Stimulated activated CD8-positive, alpha-beta memory T cell treated with anti-CD3 and anti-CD28 coated beads, Interleukin-7, amount 100 ng/mL, for 24 hours (primary cell): ENCODE measurements around the gene CTXN1.

Experiments
- DNase-seq: peaks from one replicate; pipeline ENCODE4 v3.0.0-alpha.2; 2020; ENCODE audit warnings: low read depth

Gene CTXN1

DNA sequence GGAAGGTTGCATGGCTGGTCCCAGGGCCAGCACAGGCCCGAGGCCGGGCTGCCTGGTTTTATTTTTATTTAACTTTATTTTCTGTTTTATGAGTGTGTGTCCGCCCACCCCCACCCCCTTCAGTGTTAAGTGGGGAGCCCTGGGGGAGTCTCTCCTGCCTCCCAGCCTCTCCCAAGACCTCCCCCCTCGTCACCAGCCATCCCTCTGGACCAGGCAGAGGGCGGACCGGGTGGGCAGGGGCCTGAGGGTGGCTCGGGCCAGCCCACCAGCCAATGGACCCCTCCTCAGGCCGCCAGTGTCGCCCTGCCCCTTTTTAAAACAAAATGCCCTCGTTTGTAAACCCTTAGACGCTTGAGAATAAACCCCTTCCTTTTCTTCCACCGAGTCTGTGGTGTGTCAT is 11.8 kb downstream of the CTXN1 start:
- DNase-seq = no peak

DNA sequence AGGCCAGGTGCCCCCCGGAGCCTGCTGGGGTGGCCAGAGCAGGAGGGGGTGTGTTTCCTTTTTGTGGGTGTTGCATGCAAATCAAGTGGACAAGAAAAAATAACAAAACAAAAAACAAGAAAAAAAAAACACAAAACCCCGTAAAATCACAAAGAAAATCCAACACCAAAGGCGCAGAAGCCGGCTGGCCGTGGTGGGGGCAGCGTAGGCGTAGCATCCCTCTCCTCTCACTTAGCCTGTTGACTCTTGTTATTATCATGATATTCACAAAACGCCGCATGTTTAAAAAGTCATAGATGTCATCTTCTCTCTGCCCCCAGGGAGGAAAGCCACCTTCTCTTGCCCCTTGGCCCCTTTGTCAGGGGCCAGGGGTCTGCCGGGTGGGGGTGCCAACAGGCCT is 12.3 kb downstream of the CTXN1 start:
- DNase-seq = no peak

DNA sequence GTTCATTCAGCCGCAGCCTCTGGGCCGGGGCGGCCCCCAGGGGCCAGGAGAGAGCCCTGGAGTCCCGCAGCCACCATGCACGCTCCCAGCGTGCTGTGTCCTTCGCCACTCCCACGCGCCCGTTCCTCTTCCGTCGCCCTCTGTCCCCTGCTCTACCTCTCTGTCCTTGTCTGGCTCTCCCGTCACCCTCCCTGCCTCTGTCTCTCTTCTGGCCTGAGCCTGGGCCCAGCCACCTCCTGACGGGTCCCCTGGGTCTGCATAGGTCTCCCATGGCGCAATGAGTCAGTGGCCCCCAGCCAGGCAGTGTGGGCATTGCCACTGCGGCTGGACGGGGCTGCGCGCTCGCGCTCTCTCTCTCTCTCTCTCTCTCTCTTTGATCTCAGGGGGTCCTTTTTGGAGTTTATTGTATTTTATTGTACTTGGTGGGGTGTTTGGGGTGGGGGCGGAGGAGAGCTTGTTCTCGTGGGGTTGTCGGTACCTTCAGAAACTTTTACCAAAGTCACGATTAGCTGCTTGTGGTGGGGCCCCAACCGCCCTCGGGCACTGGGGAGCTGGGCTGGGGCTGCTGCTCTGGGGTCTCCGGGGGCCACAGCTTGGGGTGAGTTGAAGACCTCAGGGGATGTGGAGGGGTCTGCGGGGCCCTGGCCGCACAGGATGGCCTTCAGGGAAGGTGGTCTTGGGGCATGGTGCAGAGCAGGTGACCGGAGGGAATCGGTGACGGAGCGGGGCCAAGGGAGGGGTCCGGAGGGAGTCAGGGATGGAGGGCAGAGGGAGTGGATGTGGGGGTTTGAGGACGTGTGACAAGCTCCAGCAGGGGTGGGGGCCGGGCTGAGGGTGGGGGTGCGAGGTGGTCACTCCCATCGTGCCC is 13.0 kb downstream of the CTXN1 start:
- no peak for DNase-seq

DNA sequence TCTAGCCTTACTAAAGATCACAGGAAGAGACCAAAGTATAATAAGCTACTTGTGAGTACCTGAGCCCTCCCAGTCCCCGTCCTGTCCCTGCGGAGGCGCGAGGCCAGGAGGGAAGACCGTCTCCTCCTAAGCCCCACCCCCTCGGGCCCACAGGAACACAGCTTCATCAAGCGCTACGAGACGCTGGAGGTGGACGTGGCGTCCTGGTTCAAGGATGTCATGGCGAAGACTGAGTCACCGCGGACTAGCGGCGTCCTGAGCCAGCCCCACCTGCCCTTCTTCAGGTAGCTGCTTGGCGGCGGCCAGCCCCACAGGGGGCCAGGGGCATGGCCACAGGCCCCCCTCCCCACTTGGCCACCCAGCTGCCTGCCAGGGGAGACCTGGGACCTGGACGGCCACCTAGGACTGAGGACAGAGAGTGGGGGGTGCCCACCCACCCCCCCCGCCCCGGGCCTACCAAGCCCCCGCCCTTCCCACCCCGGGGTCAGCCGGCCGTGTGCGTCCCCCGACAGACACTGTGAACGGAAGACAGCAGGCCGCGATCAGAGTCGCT is 13.7 kb downstream of the CTXN1 start:
- DNase-seq = no peak

DNA sequence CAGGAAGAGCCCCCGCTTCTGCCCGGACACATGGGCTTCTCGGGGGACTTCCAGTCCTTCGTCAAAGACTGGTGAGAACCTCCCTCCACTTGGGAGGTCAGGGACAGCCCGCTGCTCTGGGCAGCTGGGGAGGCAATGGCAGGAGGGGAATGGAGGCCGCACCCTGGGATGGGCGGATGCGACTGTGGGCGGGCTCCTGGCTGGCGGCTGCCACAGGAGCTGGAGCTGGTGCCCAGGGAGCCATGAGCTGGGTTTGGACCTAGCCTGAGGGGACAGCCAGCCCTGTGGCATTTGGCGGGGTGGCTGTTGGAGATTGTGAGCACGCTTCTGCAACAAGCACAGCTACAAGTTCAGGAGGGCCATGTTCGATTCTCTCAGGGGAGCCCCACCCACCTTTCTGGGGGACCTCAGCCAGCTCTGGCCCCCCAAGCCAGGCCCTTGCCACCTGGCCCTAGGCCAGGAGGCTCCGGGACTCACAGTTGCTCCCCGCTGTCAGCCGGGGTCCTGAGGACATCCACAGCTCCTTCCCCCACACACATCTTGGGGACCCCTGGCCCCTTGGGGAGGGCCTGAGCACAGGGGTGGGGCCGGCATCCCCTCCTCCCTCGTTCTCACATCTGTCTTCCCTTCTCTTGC is 14.3 kb downstream of the CTXN1 start:
- DNase-seq = no peak

DNA sequence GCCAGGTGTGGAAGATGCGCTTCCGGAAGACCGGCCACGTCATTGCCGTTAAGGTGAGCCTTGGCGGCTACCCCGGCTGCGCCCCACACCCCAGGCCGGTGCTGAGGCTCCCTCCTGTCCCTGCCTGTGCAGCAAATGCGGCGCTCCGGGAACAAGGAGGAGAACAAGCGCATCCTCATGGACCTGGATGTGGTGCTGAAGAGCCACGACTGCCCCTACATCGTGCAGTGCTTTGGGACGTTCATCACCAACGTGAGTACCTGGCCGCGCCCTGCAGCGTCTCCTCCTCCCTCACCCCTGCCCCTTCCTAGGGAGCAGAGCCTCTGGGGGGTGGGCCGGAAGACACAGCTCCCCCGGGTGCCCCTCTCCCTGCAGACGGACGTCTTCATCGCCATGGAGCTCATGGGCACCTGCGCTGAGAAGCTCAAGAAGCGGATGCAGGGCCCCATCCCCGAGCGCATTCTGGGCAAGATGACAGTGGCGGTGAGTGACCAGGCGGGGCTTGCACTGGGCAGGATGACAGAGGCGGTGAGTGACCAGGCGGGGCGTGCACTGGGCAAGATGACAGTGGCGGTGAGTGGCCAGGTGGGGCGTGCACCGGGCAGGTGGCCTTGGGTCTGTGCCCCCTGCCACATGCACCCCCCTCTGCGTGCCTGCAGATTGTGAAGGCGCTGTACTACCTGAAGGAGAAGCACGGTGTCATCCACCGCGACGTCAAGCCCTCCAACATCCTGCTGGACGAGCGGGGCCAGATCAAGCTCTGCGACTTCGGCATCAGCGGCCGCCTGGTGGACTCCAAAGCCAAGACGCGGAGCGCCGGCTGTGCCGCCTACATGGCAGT is 15.4 kb downstream of the CTXN1 start:
- DNase-seq = no peak

DNA sequence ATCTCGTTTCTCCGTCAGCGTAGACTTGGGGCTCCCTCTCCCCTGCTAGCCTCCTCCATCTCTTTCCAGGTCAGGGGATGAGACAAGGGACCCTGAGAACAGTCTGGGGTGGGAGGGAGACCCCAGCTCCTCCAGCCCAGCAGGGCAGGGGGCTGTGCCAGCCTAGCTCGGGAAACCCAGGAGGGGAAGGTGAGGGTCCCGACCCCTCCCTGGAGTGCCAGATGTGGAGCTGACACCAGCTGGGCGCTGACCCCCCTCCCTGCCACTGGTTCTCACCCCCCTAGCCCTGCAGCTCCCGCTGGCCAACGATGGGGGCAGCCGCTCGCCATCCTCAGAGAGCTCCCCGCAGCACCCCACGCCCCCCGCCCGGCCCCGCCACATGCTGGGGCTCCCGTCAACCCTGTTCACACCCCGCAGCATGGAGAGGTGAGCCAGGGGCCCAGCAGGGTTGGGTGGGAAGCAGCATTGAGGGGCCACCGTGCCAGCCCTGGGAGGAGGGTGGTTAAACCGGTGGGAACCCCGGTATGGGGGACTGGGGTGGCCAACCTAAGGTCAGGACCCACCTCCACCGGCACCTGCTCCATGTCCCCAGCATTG is 16.4 kb downstream of the CTXN1 start:
- DNase-seq = no peak

DNA sequence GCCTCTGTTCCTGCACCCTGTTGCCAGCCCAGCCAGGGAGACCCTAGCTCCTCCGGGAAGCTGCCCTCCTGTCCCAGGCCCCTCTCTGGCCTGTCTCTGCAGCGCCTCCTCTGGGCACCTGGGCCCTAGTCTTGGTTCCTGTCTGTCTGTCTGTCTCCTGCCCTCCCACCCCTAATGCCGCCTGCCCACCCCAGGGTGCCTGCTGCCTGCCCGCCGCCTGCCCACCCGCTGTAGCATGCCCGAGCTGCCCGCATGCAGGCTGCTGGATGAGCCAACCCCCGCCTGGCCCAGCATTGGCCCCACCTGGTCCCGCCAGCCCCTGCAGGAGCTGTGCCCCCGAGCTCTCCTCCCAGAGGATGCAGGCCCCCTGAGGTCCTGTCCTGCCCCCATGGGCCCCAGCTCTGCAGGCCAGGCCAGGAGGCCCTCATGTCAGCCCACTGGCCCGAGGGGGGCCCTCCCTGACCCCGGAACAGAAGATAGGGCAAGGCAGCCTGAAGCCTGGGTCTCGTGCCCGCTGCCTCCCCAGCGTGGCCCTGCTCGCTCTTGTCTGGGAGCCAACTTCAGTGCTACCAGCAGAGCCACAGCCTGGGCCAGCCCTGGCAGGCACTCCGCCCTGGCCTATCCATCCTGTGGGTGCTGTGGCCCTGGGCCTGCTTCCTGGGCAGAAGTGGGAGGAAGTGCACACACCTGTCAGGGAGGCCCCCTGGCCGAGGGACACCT is 17.0 kb downstream of the CTXN1 start:
- no peak for DNase-seq

DNA sequence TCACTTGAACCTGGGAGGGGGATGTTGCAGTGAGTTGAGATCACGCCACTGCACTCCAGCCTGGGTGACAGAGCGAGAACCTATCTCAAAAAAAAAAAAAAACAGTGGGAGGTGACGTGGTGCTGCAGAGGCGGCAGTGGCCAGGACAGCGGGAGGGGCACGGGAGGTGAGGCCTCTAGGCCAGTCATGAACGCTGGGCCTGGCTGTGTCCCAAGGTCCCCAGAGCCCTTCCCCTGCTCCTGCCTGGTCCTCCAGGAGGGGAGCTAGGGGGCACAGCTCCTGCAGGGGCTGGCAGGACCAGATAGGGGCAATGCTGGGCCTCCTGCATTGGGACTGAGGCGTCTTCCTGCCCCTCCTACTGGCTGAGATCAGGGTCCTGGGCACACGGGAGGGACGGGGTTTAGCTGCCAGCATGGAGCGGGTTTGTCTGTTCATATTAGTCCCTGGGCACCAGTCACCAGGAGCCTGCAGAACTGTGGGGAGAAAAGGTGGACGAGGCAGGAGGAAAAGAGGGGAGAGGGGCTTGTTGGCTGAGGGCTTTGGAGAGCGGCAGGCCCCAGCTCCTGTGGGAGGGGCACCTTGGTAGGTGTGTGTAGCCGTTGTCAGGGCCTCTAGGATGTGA is 17.7 kb downstream of the CTXN1 start:
- no peak for DNase-seq

DNA sequence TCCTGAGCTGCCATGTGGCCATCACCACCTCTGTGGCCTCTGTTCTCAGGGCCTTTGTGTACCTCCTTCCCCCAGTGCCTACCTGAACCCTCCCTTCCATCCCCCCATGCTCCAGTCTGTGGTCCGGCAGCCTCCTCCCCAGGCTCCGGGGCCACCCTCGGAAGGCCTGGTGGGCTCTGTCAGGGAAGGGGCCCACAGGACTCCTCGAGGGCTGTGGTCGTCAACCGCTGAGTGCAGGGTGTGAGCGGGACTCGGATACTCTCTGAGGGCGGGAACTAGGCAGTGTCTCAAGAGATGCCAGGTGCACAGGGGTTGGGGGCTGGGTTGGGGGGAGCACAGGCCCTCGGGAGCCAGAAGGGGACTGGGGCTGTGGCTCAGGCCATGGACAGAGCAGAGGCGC is 18.4 kb downstream of the CTXN1 start:
- DNase-seq = no peak

DNA sequence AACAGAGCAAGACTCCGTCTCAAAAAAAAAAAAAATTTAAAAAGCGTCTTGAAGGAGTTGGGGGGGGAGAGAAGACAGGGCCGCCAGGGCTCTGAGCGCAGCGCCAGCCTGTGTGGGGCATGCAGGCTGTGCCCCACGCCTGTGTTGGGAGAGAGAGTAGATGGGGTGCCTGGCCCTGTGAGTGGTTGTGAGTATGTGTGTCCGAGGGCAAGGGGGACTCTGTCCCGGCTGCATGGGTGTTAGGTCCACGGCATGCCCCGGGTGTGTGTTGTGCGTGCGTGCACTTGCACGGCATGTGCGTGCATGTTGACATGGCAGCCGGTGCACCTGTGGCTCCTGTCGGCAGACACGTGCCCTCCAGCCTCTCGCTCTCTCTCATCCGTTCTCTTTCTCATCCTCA is 18.8 kb downstream of the CTXN1 start:
- no peak for DNase-seq

DNA sequence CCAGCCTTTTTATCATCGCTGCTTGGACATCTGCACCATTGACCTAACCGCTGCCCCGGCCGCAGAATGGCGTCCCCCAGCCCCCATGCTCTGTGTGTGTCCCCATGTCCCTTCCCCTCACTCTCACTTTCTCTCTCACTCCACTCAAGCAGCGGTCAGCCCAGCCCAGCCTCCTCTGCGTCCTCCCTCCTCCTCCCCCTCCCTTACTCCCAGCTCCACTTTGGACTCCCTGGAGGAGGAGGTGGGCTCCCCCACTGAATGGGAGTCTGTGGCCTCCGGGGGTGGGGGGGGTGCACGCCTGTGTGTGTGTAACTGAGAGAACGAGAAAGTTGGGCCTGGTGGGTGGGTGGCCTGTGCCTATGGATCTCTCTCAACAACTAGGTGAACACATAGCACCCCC is 20.1 kb downstream of the CTXN1 start:
- no peak for DNase-seq

DNA sequence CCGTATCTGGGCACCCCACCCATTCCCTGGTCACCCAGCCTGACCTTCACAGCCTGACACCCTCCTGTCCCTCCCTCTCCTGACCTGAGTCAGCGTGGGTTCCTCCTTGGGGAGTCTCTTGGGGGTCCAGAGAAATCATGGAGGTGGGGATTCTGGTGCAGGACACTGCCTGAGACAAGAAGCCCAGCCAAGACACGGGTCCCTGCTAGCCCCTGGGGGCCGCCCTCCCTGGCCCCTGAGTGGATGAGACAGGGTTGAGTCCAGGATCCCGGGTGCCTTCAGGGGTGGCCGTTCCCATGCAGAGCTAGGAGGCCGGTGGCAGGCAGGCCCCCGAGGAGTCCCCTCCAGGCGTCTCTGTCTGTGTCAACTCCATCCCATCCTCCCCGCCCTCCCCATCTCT is 20.7 kb downstream of the CTXN1 start:
- no peak for DNase-seq

DNA sequence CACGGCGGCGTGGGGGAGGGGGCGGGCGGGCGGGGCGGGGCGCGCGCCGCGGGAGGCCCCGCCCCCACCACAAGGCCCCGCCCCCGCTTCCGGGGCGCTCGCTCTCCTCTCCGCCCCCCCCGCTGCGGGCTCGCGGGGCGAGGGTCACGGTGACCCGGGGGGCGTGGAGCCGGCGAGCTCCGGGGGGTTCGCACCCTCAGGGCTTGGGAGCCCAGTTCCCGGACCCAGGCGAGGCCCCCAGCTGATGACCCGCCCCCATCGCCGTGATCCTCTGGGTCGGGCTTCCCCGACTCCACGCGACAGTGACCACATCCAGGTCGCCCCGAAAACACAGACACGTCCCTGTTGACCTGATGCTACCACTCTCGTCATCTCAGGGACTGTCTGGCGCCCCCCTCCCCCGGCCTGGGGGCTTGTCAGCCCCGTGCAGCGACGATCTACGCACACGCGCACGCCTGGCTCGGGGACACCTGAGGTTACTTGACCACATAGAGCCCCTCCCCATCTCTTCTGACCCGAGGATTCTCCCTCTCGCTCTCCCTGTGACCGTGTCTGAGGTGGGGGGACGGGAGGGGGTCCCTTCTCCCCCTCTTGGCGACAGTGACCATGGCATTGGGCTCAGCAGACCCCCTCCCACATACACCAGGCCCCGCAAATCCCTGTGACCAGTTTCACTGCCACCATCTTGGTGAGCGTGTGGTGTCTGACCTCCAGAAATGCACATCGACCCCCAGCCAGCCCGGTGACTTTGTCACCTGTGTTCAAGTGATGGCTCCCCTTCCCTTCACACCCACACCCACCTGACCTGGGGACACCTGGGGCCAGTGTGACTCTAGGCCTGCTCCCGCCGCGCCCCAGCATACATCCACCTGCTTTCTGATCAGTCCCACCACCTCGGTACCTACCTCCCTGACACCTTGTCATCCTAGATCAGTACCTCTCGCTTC is 21.6 kb downstream of the CTXN1 start:
- peak; percentile 38 for DNase-seq

DNA sequence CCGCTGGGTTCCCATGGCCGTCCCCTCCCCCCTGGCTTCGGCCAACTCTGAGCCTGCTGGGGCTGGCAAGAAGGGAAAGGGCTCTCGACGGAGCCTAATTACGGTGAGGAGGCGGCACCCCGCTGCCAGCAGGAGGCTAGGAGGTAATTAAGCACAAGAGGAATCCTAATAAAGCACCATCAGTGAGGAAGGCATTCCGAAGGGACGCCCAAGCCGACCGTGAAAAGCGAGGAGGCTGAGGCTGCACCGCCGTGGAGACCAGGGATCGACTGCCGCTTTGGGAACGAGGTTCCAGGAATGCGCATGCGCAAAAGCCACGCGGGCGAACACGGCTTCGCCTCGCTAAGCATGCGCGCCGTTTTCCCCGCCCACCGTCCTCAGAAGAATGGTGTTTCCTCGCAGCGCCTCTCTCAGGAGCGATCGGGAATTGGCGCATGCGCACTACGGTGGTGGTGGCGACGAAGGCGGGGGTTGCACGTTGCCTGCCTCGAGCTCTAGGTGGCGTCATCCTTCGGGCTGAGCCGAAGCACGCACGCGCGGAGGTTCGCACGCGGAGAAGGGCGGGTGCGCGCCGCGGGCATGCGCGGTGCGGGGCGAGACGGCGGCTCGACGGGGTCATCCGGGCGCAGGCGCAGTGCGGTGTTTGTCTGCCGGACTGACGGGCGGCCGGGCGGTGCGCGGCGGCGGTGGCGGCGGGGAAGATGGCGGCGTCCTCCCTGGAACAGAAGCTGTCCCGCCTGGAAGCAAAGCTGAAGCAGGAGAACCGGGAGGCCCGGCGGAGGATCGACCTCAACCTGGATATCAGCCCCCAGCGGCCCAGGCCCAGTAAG is 22.5 kb downstream of the CTXN1 start, which contains the start of gene MAP2K7:
Gene MAP2K7 (plus strand): TSS at position 634 of the 830 bp plus-strand sequence. CDS start 68 bp downstream, at position 702.
- DNase-seq = peak; percentile 100

DNA sequence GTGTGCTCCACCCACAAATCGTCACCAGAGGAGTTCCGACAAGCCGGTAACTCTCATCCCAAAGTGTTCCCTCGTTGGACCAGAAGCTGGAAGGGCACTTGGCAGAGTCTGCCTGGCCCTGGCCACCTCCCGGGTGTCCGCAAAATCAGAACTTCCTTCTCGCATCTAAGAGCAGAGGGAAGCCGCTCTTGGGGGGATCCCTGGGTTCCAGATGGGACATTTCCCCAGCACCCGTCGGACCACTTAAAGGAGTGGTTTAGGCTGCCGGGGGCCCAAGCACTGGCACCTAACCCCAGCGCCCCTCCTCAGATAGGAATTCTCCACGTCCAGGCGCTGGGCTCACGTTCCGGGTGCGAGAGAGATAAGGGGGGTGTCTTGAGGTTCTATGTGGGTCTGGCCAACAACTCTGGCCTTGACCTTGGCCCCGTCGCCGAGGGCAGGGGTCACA is 23.1 kb downstream of the CTXN1 start:
- no peak for DNase-seq

DNA sequence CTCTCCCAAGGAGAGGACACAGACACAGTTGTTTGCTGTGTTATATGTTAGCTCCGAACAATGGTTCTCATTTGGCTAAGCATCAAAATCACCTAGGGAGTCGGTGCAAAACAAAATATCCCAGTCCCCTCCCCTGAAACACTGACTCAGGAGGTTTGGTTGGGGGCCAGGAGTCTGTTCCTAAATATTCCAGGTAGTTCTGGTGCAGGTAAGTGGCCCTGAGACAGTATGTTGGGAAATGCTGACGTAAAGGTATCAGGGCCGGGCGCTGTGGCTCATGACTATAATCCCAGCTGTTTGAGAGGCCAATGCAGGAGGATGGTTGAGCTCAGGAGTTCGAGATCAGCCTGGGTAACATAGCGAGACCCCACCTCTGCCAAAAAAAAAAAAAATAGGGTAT is 24.6 kb downstream of the CTXN1 start:
- DNase-seq = no peak

DNA sequence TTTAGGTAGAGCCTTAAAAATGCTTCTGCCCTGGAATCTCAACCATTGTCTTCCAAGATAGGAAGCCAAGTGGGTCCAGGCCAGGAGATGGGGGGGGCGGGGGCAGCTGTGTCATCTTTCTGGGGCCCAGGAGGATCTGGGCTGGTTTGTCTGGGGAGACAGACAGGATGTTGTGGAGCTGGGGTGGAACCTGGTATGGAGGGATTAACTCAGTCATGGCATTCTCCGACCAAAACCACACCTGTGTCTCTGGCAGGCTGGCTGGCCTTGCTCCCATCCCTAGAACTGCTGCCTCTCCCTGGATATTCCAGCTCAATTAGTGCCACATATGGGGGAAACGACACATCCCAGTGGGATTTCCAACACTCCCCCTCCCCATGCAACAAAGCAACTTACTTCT is 25.0 kb downstream of the CTXN1 start:
- no peak for DNase-seq

DNA sequence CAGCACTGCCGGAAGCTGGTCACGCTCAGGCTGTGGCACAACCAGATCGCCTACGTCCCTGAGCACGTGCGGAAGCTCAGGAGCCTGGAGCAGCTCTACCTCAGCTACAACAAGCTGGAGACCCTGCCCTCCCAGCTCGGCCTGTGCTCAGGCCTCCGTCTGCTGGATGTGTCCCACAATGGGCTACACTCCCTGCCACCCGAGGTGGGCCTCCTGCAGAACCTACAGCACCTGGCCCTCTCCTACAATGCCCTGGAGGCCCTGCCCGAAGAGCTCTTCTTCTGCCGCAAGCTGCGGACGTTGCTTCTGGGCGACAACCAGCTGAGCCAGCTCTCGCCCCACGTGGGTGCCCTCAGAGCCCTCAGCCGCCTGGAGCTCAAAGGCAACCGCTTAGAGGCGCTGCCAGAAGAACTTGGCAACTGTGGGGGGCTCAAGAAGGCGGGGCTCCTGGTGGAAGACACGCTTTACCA is 25.5 kb downstream of the CTXN1 start:
- no peak for DNase-seq
